Epithelial cell of esophagus (primary cell): Measurements from ENCODE around the gene MEGF11.

Experiments
- DNase-seq: peaks from one replicate; pipeline ENCODE4 v3.0.0; 2010; ENCODE audit warnings: low read depth
- H3K4me3 ChIP-seq: 2 replicates; pipeline ENCODE4 v1.5.1; 2011; ENCODE audit warnings: mild to moderate bottlenecking, low read length, control low read depth
- CTCF ChIP-seq: IDR thresholded peaks from 2 replicates; pipeline ENCODE4 v1.5.1; 2011; ENCODE audit warnings: low read depth, mild to moderate bottlenecking, low read length, control low read depth, inconsistent platforms; ENCODE audit not compliant: insufficient read depth; ENCODE audit errors: missing control alignments

The MEGF11 gene

GRCh38 chr15:66038387-66039116 lies 215.0 kb downstream of the MEGF11 start:
- no peak for TF ChIP-seq CTCF
- no peak overlapping the region for H3K4me3 ChIP-seq

DNA sequence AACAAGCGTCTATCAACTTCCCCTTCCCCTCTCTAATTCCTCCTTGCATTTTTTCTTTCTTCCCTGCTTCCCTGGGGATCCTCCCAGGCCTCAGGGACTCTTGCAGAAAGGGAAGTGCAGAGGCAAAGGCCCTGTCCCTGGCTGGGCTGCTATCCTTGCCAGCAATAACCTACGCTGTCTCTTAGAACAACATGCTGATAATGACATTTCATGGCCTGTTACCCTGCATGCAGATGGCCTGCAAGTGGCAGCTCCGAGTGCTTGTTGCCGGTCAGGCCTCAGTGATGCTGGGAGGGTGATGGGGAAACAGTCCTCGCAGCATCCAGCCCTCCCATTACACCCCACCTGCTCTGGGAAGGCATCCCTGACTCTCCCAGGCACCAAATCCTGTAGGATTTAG lies 216.7 kb downstream of the MEGF11 start:
- no peak for DNase-seq
- TF ChIP-seq CTCF = no peak
- no peak overlapping the region for H3K4me3 ChIP-seq

More at GRCh38 chr15:66038387-66039116, 215.0 kb downstream of the MEGF11 start:
- no peak for DNase-seq

- no peak overlapping the region for H3K4me3 ChIP-seq
- TF ChIP-seq CTCF = no peak
- DNase-seq = no peak
These were observed 217.6 kb downstream of the MEGF11 start for GRCh38 chr15:66035901-66036300.

DNA sequence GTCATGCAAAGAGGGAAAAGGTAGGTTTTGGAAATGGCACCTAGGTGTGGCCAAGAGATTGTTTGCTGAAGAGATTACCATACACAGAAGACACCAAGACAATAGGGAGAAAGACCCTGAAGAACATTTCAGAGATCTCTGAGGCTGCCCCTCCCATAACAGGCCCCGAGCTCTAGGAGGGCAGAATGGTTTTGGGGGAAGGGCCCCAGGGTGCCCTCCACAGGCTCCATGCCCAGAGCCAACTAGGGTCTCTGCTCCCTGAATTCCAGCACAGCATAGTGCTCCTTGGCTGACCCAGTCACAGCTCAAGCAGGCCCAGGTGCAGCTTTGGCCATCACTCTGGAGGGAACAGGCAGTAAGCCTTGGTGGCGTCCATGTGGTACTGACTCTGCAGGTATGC lies 220.4 kb downstream of the MEGF11 start:
- no peak for TF ChIP-seq CTCF
- DNase-seq = no peak
- no peak overlapping the region for H3K4me3 ChIP-seq

- H3K4me3 ChIP-seq = no peak overlapping the region
- TF ChIP-seq CTCF = no peak
These were observed 221.5 kb downstream of the MEGF11 start for GRCh38 chr15:66032006-66032405.

DNA sequence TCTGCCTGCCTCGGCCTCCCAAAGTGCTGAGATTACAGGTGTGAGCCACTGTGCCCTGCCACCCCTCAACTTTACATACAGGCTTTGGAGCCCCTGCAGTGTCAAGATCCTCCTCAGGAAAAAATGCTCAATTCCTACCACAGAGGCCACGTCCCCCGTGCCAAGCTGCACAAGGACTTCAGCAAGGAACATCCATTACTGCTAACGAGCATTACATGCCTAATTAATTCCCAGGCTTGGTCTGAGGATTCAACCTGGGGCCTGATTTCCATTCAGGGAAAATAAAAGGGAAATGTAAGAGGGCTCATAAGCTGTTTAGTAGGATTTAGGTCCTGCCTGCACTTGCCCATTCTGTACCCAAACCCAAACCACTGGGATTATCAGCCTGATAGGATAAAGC lies 222.9 kb downstream of the MEGF11 start:
- TF ChIP-seq CTCF = no peak
- DNase-seq = no peak
- H3K4me3 ChIP-seq = no peak overlapping the region

More at GRCh38 chr15:66032006-66032405, 221.5 kb downstream of the MEGF11 start:
- DNase-seq = no peak

DNA sequence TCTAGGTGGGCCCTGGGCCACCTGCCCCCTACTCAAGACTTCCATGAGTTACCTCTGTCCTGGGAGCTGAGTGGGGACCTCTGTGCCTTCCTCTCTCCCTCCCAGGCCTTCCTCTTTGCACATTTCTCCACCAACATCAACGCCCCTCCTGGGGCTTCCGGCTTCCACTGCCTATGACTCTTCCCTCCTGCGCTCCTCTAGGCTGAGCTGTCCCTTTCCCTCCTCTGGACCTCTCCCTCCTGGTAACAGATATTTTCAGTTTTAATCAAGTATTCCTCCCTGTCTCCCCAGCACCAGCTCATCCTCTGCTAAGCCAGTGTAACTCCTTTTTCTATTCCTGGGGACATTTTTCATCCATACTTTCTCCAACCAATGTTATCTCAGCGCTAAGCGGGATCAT lies 223.9 kb downstream of the MEGF11 start:
- DNase-seq = no peak
- TF ChIP-seq CTCF = no peak
- no peak overlapping the region for H3K4me3 ChIP-seq
